ENCODE measurements around the gene SLC25A27.
"Not testable (repeated sequence)": the region's sequence is repeated elsewhere in the genome, so short reads cannot be mapped to it uniquely, and the experiment has no call there.

The SLC25A27 gene

GRCh38 chr6:46638650-46639049, 14.1 kb upstream of the SLC25A27 start:
- Histone ChIP-seq H3K9ac (ENCODE audit: low read length) (peak overlapping the region; percentile 60), H3K36me3 (ENCODE audit: low read length) (peaks cover 13% of the 10 kb centered on the region; the same call in 1 of the 2 replicates), H3K27me3 (ENCODE audit: low read length) (no peaks in the 10 kb centered on the region), H3K9me3 (ENCODE audit: insufficient read depth, low read length) (no peaks in the 10 kb centered on the region), H3K4me3 (ENCODE audit: insufficient read depth, low read length, poor library complexity, severe bottlenecking) (peak overlapping the region; percentile 46), H2AFZ (ENCODE audit: low read depth, low read length, severe bottlenecking) (no peak overlapping the region), H3K9me2 (replicated peaks; ENCODE audit: insufficient read depth, low read length) (no peaks in the 10 kb centered on the region), H4K20me1 (ENCODE audit: low read depth, low read length) (no peaks in the 10 kb centered on the region), H3K79me2 (ENCODE audit: insufficient read depth, low read length) (peaks cover 77% of the 10 kb centered on the region), H3F3A (ENCODE audit: insufficient read depth) (peaks cover 84% of the 10 kb centered on the region), H3K4me2 (ENCODE audit: low read depth, low read length, poor library complexity, severe bottlenecking) (peak overlapping the region; percentile 85), H3K27ac (ENCODE audit: low read depth, low read length) (peak overlapping the region; percentile 92)
- no peak for TF ChIP-seq EZH2phosphoT487 (conservative IDR thresholded peaks at IDR 0.05; ENCODE audit: low read length)
- TF ChIP-seq, protein P1, sequence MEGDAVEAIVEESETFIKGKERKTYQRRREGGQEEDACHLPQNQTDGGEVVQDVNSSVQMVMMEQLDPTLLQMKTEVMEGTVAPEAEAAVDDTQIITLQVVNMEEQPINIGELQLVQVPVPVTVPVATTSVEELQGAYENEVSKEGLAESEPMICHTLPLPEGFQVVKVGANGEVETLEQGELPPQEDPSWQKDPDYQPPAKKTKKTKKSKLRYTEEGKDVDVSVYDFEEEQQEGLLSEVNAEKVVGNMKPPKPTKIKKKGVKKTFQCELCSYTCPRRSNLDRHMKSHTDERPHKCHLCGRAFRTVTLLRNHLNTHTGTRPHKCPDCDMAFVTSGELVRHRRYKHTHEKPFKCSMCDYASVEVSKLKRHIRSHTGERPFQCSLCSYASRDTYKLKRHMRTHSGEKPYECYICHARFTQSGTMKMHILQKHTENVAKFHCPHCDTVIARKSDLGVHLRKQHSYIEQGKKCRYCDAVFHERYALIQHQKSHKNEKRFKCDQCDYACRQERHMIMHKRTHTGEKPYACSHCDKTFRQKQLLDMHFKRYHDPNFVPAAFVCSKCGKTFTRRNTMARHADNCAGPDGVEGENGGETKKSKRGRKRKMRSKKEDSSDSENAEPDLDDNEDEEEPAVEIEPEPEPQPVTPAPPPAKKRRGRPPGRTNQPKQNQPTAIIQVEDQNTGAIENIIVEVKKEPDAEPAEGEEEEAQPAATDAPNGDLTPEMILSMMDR (IDR thresholded peaks at IDR 0.05; ENCODE audit: insufficient read depth, low read length, poor library complexity, severe bottlenecking), result no peak

DNA sequence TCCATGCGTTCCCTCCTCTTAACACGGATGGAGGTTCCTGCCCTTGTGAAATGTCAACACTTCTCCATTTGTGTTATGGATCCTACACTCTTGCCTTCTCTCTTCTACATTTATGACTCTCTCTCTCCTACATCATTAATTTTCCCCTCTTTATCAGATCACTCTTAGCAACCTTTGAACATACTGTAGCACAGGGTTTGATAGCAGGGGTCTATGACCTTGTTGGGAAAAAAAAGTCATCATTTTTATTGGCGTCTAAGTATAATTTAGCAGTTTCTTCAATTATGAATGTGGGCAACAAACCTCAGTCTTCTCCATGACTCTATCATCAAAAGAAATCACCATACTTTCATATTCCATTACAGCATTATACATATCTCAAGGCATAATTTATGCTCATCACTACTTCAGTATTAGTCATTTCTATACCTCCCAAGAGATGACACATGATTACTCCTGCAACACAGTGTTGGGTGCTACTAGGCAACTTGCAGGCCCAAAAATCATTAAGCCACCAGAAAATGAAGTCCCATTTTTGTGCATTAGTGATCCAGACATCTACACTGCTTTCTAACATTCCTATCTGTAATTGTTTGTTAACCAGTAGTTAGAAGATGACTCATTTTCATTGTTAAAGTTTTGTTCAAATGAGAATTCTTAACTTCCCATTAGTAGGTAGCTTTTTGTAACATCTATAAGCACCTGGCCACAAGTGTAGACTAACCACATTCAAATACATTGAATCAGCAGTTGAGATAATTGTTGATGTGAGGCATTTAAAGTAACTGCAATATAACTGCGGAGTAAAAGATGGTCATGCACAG, 9.6 kb upstream of the SLC25A27 start:
- Histone ChIP-seq H3K4me2 (ENCODE audit: low read depth, low read length, poor library complexity, severe bottlenecking) (peak overlapping the region; percentile 76), H4K20me1 (ENCODE audit: low read depth, low read length) (no peaks in the 10 kb centered on the region), H3K36me3 (ENCODE audit: low read length) (peaks cover 32% of the 10 kb centered on the region), H3K27ac (ENCODE audit: low read depth, low read length) (peak overlapping the region; percentile 88), H3K9me3 (ENCODE audit: insufficient read depth, low read length) (no peaks in the 10 kb centered on the region), H3K9me2 (replicated peaks; ENCODE audit: insufficient read depth, low read length) (no peaks in the 10 kb centered on the region), H2AFZ (ENCODE audit: low read depth, low read length, severe bottlenecking) (no peak overlapping the region), H3K79me2 (ENCODE audit: insufficient read depth, low read length) (peaks cover 83% of the 10 kb centered on the region), H3K4me3 (ENCODE audit: insufficient read depth, low read length, poor library complexity, severe bottlenecking) (peak overlapping the region; percentile 36), H3K27me3 (ENCODE audit: low read length) (no peaks in the 10 kb centered on the region), H3K9ac (ENCODE audit: low read length) (peak overlapping the region; percentile 39), H3F3A (ENCODE audit: insufficient read depth) (peaks cover 90% of the 10 kb centered on the region)
- TF ChIP-seq, protein P1 (IDR thresholded peaks at IDR 0.05; ENCODE audit: insufficient read depth, low read length, poor library complexity, severe bottlenecking), result no peak
- no peak for TF ChIP-seq EZH2phosphoT487 (conservative IDR thresholded peaks at IDR 0.05; ENCODE audit: low read length)

- H3K36me3 ChIP-seq (ENCODE audit: low read length), result peaks cover 36% of the 10 kb centered on the region
- no peaks in the 10 kb centered on the region for H3K27me3 ChIP-seq (ENCODE audit: low read length)
- H4K20me1 ChIP-seq (ENCODE audit: low read depth, low read length), result no peaks in the 10 kb centered on the region
- no peaks in the 10 kb centered on the region for H3K9me3 ChIP-seq (ENCODE audit: insufficient read depth, low read length)
- H3K9me2 ChIP-seq (replicated peaks; ENCODE audit: insufficient read depth, low read length), result no peaks in the 10 kb centered on the region
- TF ChIP-seq EZH2phosphoT487 (conservative IDR thresholded peaks at IDR 0.05; ENCODE audit: low read length), result no peak
- TF ChIP-seq, protein P1 (IDR thresholded peaks at IDR 0.05; ENCODE audit: insufficient read depth, low read length, poor library complexity, severe bottlenecking), result no peak
- H3K4me3 ChIP-seq (ENCODE audit: insufficient read depth, low read length, poor library complexity, severe bottlenecking), result peak overlapping the region; percentile 36
- peak overlapping the region; percentile 76 for H3K4me2 ChIP-seq (ENCODE audit: low read depth, low read length, poor library complexity, severe bottlenecking)
- peak overlapping the region; percentile 88 for H3K27ac ChIP-seq (ENCODE audit: low read depth, low read length)
- H3K79me2 ChIP-seq (ENCODE audit: insufficient read depth, low read length), result peaks cover 80% of the 10 kb centered on the region
- no peak overlapping the region for H3K9ac ChIP-seq (ENCODE audit: low read length)
- H3F3A ChIP-seq (ENCODE audit: insufficient read depth), result peaks cover 88% of the 10 kb centered on the region
- no peak overlapping the region for H2AFZ ChIP-seq (ENCODE audit: low read depth, low read length, severe bottlenecking)
Measured at GRCh38 chr6:46645265-46645664, 7.5 kb upstream of the SLC25A27 start.

GRCh38 chr6:46648108-46648507, 4.7 kb upstream of the SLC25A27 start:
- Histone ChIP-seq H3F3A (ENCODE audit: insufficient read depth) (peaks cover 79% of the 10 kb centered on the region), H3K36me3 (ENCODE audit: low read length) (peaks cover 42% of the 10 kb centered on the region), H3K79me2 (ENCODE audit: insufficient read depth, low read length) (peaks cover 92% of the 10 kb centered on the region)
- H4K20me1 ChIP-seq (ENCODE audit: low read depth, low read length); H3K27me3 ChIP-seq (ENCODE audit: low read length); H3K9ac ChIP-seq (ENCODE audit: low read length); H2AFZ ChIP-seq (ENCODE audit: low read depth, low read length, severe bottlenecking); H3K9me2 ChIP-seq (replicated peaks; ENCODE audit: insufficient read depth, low read length); H3K9me3 ChIP-seq (ENCODE audit: insufficient read depth, low read length); H3K4me2 ChIP-seq (ENCODE audit: low read depth, low read length, poor library complexity, severe bottlenecking); H3K27ac ChIP-seq (ENCODE audit: low read depth, low read length); H3K4me3 ChIP-seq (ENCODE audit: insufficient read depth, low read length, poor library complexity, severe bottlenecking): not testable (repeated sequence)

Measured in SU-DHL-6 (cell line).